Measurements from ENCODE around the gene GLTP. TPM values are rescaled to one million over a fixed set of nuclear protein-coding genes. Genes with fewer than 3 reads are reported as not detected.

The GLTP gene
- total and polyA plus RNA-seq, 2 of the 13 experiments (the other 11 are each of a cell fraction or from before 2014, with no cell fraction given): 10.7 to 12.9 TPM

- TF ChIP-seq, protein P1, sequence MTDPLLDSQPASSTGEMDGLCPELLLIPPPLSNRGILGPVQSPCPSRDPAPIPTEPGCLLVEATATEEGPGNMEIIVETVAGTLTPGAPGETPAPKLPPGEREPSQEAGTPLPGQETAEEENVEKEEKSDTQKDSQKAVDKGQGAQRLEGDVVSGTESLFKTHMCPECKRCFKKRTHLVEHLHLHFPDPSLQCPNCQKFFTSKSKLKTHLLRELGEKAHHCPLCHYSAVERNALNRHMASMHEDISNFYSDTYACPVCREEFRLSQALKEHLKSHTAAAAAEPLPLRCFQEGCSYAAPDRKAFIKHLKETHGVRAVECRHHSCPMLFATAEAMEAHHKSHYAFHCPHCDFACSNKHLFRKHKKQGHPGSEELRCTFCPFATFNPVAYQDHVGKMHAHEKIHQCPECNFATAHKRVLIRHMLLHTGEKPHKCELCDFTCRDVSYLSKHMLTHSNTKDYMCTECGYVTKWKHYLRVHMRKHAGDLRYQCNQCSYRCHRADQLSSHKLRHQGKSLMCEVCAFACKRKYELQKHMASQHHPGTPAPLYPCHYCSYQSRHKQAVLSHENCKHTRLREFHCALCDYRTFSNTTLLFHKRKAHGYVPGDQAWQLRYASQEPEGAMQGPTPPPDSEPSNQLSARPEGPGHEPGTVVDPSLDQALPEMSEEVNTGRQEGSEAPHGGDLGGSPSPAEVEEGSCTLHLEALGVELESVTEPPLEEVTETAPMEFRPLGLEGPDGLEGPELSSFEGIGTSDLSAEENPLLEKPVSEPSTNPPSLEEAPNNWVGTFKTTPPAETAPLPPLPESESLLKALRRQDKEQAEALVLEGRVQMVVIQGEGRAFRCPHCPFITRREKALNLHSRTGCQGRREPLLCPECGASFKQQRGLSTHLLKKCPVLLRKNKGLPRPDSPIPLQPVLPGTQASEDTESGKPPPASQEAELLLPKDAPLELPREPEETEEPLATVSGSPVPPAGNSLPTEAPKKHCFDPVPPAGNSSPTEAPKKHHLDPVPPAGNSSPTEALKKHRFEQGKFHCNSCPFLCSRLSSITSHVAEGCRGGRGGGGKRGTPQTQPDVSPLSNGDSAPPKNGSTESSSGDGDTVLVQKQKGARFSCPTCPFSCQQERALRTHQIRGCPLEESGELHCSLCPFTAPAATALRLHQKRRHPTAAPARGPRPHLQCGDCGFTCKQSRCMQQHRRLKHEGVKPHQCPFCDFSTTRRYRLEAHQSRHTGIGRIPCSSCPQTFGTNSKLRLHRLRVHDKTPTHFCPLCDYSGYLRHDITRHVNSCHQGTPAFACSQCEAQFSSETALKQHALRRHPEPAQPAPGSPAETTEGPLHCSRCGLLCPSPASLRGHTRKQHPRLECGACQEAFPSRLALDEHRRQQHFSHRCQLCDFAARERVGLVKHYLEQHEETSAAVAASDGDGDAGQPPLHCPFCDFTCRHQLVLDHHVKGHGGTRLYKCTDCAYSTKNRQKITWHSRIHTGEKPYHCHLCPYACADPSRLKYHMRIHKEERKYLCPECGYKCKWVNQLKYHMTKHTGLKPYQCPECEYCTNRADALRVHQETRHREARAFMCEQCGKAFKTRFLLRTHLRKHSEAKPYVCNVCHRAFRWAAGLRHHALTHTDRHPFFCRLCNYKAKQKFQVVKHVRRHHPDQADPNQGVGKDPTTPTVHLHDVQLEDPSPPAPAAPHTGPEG (CRISPR knock-in tag; IDR thresholded peaks at IDR 0.05): peak; percentile 85; the same call in 1 of the 2 replicates
- TF ChIP-seq ZNF570 (CRISPR knock-in tag; IDR thresholded peaks at IDR 0.05; ENCODE audit: borderline replicate concordance): no peak
- TF ChIP-seq ZNF768 (CRISPR knock-in tag; IDR thresholded peaks at IDR 0.05): peak; percentile 70; the same call in 1 of the 2 replicates
- no peak for TF ChIP-seq ZNF737 (CRISPR knock-in tag; IDR thresholded peaks at IDR 0.05; ENCODE audit: borderline replicate concordance)
- peak; percentile 67 for TF ChIP-seq POLR2AphosphoS5 (IDR thresholded peaks at IDR 0.05; ENCODE audit: low read depth, low read length)
- TF ChIP-seq SIN3B (IDR thresholded peaks at IDR 0.05; ENCODE audit: low read length): no peak
- TF ChIP-seq FOXP1 (IDR thresholded peaks at IDR 0.05): no peak
- TF ChIP-seq FOXP1 (CRISPR knock-in tag; IDR thresholded peaks at IDR 0.05): no peak
- no peak for TF ChIP-seq CREB1 (IDR thresholded peaks at IDR 0.05)
- no peak for TF ChIP-seq CREB1 (CRISPR knock-in tag; IDR thresholded peaks at IDR 0.05)
- TF ChIP-seq ZNF230 (CRISPR knock-in tag; IDR thresholded peaks at IDR 0.05): no peak
- peak; percentile 34 for TF ChIP-seq IRX3 (CRISPR knock-in tag; IDR thresholded peaks at IDR 0.05; ENCODE audit: borderline replicate concordance, low read depth)
- TF ChIP-seq RFXAP (CRISPR knock-in tag; IDR thresholded peaks at IDR 0.05; ENCODE audit: borderline replicate concordance): peak; percentile 31; the same call in 1 of the 2 replicates
- TF ChIP-seq ZFP1 (CRISPR knock-in tag; IDR thresholded peaks at IDR 0.05): no peak
- TF ChIP-seq, protein P2, sequence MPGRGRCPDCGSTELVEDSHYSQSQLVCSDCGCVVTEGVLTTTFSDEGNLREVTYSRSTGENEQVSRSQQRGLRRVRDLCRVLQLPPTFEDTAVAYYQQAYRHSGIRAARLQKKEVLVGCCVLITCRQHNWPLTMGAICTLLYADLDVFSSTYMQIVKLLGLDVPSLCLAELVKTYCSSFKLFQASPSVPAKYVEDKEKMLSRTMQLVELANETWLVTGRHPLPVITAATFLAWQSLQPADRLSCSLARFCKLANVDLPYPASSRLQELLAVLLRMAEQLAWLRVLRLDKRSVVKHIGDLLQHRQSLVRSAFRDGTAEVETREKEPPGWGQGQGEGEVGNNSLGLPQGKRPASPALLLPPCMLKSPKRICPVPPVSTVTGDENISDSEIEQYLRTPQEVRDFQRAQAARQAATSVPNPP (CRISPR knock-in tag; IDR thresholded peaks at IDR 0.05): no peak
- TF ChIP-seq NFYC (CRISPR knock-in tag; IDR thresholded peaks at IDR 0.05): no peak; the same call in 1 of the 2 replicates
- TF ChIP-seq, protein P3, sequence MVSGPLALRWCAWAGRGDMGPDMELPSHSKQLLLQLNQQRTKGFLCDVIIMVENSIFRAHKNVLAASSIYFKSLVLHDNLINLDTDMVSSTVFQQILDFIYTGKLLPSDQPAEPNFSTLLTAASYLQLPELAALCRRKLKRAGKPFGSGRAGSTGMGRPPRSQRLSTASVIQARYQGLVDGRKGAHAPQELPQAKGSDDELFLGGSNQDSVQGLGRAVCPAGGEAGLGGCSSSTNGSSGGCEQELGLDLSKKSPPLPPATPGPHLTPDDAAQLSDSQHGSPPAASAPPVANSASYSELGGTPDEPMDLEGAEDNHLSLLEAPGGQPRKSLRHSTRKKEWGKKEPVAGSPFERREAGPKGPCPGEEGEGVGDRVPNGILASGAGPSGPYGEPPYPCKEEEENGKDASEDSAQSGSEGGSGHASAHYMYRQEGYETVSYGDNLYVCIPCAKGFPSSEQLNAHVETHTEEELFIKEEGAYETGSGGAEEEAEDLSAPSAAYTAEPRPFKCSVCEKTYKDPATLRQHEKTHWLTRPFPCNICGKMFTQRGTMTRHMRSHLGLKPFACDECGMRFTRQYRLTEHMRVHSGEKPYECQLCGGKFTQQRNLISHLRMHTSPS (CRISPR knock-in tag; IDR thresholded peaks at IDR 0.05; ENCODE audit: low read depth): peak; percentile 27; the same call in 1 of the 2 replicates
- TF ChIP-seq, protein P4, sequence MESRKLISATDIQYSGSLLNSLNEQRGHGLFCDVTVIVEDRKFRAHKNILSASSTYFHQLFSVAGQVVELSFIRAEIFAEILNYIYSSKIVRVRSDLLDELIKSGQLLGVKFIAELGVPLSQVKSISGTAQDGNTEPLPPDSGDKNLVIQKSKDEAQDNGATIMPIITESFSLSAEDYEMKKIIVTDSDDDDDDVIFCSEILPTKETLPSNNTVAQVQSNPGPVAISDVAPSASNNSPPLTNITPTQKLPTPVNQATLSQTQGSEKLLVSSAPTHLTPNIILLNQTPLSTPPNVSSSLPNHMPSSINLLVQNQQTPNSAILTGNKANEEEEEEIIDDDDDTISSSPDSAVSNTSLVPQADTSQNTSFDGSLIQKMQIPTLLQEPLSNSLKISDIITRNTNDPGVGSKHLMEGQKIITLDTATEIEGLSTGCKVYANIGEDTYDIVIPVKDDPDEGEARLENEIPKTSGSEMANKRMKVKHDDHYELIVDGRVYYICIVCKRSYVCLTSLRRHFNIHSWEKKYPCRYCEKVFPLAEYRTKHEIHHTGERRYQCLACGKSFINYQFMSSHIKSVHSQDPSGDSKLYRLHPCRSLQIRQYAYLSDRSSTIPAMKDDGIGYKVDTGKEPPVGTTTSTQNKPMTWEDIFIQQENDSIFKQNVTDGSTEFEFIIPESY (CRISPR knock-in tag; IDR thresholded peaks at IDR 0.05): no peak
- no peak for TF ChIP-seq STAT5B (CRISPR knock-in tag; IDR thresholded peaks at IDR 0.05)
- TF ChIP-seq TBX2 (CRISPR knock-in tag; IDR thresholded peaks at IDR 0.05; ENCODE audit: borderline replicate concordance): peak; percentile 82
Observed at GRCh38 chr12:109899783-109900751, 19.7 kb upstream of the GLTP start, which contains the start of gene TCHP (continued).
